Stimulated activated CD4-positive, alpha-beta T cell treated with anti-CD3 and anti-CD28 coated beads, Interleukin-15, amount 100 ng/mL, for 48 hours (primary cell): ENCODE data around the gene PRSS2.
A peak's percentile ranks its signal among the peaks of the same experiment; 100 is the strongest.

ENCODE experiments used
- DNase-seq, 2 donors: peaks; one replicate each; pipeline ENCODE4 v3.0.0-alpha.2; 2020; ENCODE audit warnings: low read depth in 2 of 2

The PRSS2 gene

GRCh38 chr7:142787034-142787768, 16.4 kb downstream of the PRSS2 start:
- DNase-seq: no peak

DNA sequence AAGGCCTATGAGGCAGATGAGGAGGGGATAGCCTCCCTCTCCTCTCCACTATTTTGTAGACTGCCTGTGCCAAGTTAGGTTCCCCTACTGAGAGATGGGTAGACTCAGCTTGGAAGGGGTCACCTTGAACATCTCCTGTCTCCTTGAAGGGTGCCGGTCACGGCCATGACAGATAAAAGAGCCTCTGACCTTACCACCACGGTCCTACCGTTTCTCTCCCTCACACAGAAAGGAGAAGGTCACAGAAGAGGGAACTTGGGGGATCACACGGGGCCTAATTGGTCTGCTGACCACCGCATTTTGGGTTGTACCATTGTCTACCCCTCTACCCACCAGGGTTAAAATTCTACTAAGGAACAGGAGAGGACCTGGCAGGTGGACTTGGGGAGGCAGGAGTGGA, 17.0 kb downstream of the PRSS2 start:
- no peak for DNase-seq

DNA sequence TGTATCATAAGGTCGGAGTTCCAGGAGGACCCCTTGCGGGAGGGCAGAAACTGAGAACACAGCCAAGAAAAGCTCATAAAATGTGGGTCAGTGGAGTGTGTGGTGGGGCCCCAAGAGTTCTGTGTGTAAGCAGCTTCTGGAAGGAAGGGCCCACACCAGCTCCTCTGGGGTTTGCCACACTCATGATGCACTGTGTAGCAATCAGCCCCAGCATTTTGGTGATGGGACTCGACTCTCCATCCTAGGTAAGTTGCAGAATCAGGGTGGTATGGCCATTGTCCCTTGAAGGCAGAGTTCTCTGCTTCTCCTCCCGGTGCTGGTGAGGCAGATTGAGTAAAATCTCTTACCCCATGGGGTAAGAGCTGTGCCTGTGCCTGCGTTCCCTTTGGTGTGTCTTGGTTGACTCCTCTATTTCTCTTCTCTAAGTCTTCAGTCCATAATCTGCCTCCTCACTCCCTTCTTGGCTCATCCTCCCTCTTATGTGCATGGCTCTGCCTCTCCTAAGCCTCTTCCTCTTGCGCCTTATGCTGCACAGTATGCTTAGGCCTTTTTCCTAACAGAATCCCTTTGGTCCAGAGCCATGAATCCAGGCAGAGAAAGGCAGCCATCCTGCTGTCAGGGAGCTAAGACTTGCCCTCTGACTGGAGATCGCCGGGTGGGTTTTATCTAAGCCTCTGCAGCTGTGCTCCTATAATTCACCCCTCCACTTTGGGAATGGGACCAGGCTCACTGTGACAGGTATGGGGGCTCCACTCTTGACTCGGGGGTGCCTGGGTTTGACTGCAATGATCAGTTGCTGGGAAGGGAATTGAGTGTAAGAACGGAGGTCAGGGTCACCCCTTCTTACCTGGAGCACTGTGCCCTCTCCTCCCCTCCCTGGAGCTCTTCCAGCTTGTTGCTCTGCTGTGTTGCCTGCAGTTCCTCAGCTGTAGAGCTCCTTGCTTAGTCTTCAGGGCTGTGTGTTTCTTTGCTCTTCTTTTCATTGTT, 17.8 kb downstream of the PRSS2 start:
- DNase-seq: no peak

GRCh38 chr7:142789441-142789840, 18.7 kb downstream of the PRSS2 start:
- no peak for DNase-seq

DNA sequence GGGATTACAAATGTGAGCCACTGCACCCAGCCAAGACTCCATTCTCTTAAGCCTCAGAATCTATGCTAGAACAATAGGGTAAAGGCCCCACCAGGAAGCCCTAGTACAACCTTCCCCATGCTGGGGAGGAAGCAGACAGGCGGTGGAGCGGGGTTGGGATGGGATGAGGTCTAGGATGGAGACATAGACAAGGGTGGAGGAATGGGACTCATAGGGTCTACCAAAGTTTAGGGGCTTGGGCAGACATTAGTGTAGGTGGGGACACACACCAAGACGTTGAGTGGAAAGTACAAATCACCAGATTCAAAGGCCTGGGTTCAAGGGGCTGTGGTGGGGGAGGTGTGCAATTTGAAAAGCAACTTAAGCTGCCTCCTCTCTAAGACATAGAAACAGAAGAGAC, 19.3 kb downstream of the PRSS2 start:
- DNase-seq: no peak

DNA sequence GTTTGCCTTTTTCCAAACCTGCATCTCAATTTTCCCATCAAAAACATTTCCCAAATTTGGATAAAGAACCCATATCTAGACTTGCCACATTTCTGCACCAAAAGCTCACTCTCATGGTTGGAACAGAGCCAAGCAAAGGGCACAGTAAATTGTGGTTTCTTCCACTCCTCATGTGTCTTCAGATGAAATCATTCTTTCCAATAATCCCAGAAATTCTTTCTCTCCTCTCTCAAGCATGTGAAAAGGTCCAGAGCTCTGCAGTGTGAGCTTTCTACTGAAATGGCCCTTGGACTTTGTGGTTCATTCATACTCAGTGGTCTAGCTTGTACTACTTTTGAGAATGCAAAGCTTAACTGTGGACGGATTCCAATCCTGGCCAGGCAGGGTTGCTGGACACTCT, 19.8 kb downstream of the PRSS2 start:
- DNase-seq: no peak

- DNase-seq: no peak
Observed at GRCh38 chr7:142791502-142791901, 20.7 kb downstream of the PRSS2 start.

DNA sequence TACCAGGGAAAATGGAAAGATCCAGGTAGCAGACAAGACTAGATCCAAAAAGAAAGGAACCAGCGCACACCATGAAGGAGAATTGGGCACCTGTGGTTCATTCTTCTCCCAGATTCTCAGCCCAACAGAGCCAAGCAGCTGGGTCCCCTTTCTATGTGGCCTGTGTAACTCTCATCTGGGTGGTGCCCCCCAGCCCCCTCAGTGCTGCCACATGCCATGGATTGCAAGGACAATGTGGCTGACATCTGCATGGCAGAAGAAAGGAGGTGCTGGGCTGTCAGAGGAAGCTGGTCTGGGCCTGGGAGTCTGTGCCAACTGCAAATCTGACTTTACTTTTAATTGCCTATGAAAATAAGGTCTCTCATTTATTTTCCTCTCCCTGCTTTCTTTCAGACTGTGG, 21.4 kb downstream of the PRSS2 start:
- no peak for DNase-seq

DNA sequence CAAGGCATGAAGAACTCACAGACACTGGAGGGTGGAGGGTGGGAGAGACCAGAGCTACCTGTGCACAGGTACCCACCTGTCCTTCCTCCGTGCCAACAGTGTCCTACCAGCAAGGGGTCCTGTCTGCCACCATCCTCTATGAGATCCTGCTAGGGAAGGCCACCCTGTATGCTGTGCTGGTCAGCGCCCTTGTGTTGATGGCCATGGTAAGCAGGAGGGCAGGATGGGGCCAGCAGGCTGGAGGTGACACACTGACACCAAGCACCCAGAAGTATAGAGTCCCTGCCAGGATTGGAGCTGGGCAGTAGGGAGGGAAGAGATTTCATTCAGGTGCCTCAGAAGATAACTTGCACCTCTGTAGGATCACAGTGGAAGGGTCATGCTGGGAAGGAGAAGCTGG, 21.8 kb downstream of the PRSS2 start:
- DNase-seq: no peak

GRCh38 chr7:142793156-142793555, 22.4 kb downstream of the PRSS2 start:
- DNase-seq: no peak

GRCh38 chr7:142795339-142795863, 24.6 kb downstream of the PRSS2 start:
- peak in 1 of 2 donors; percentile 53 for DNase-seq

- no peak for DNase-seq
Observed at GRCh38 chr7:142796001-142796500, 25.3 kb downstream of the PRSS2 start.

GRCh38 chr7:142796501-142797390, 26.0 kb downstream of the PRSS2 start:
- no peak for DNase-seq

DNA sequence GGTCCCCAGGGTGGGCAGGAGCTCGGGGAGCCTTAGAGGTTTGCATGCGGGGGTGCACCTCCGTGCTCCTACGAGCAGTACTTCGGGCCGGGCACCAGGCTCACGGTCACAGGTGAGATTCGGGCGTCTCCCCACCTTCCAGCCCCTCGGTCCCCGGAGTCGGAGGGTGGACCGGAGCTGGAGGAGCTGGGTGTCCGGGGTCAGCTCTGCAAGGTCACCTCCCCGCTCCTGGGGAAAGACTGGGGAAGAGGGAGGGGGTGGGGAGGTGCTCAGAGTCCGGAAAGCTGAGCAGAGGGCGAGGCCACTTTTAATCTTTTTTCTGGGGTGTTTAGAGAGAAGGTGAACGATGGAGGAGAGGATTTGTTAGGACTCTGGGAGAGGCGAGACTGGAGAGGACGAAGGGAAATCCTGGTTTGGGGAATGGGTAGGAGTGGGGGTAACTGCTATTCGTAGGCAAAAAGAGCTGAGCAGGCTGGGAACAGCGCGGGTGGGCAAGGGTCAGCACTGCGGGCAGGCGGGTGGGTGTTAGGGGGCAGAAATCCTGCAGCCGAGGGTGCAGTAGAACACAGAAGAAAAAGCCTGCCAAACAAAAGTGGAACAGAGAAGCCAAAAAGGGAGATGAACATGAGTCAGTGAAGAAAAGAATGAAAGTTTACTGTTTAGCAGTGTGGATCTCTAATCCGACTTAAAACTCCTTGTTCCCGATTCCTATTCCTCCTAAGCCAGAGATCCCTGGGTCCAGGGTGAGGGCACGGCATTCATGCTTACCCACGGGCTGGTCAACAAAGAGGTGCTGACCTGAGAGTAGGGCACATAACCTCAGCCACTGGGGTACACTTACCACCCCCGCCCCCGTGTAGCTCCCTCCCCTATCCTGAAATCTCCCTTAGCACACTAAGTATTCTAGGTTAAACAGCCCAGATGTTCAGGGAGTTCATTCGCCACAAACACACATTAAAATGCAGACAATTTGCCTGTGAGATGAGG, 26.9 kb downstream of the PRSS2 start:
- DNase-seq: no peak

GRCh38 chr7:142798451-142799436, 28.0 kb downstream of the PRSS2 start:
- no peak for DNase-seq

GRCh38 chr7:142799437-142799835, 28.7 kb downstream of the PRSS2 start:
- DNase-seq: no peak

- no peak for DNase-seq
Observed at GRCh38 chr7:142800088-142800487, 29.3 kb downstream of the PRSS2 start.

GRCh38 chr7:142800699-142801260, 30.0 kb downstream of the PRSS2 start:
- DNase-seq: no peak
